Measurements from ENCODE around the gene PROS1.

PROS1 gene

GRCh38 chr3:93973131-93974126 lies at the start of gene PROS1:
Gene PROS1 (minus strand): TSS chr3:93973896. CDS start chr3:93973749, 147 bp downstream.
- peak within 1 kb of the TSS; percentile 51 for H3K4me3 ChIP-seq (ENCODE audit: low read depth, low read length)
- peak; percentile 27 for DNase-seq (ENCODE audit: low read depth)
- no peak for TF ChIP-seq CTCF (IDR thresholded peaks at IDR 0.05; ENCODE audit: control insufficient read depth, extremely low read depth, insufficient read depth)

GRCh38 chr3:94020293-94020692 lies 46.6 kb upstream of the PROS1 start:
- no peak overlapping the region for H3K4me3 ChIP-seq (ENCODE audit: low read depth, low read length)
- DNase-seq (ENCODE audit: low read depth) = no peak
- TF ChIP-seq CTCF (IDR thresholded peaks at IDR 0.05; ENCODE audit: control insufficient read depth, extremely low read depth, insufficient read depth) = no peak

- no peak for DNase-seq (ENCODE audit: low read depth)
- no peak overlapping the region for H3K4me3 ChIP-seq (ENCODE audit: low read depth, low read length)
- TF ChIP-seq CTCF (IDR thresholded peaks at IDR 0.05; ENCODE audit: control insufficient read depth, extremely low read depth, insufficient read depth) = no peak
Measured at GRCh38 chr3:94019659-94020058, 46.0 kb upstream of the PROS1 start.

- no peak for TF ChIP-seq CTCF (IDR thresholded peaks at IDR 0.05; ENCODE audit: control insufficient read depth, extremely low read depth, insufficient read depth)
- no peak for DNase-seq (ENCODE audit: low read depth)
- no peak overlapping the region for H3K4me3 ChIP-seq (ENCODE audit: low read depth, low read length)
Measured at GRCh38 chr3:94015025-94015424, 41.3 kb upstream of the PROS1 start.

GRCh38 chr3:94012185-94012584 lies 38.5 kb upstream of the PROS1 start:
- H3K4me3 ChIP-seq (ENCODE audit: low read depth, low read length) = no peak overlapping the region
- TF ChIP-seq CTCF (IDR thresholded peaks at IDR 0.05; ENCODE audit: control insufficient read depth, extremely low read depth, insufficient read depth) = no peak
- no peak for DNase-seq (ENCODE audit: low read depth)

- DNase-seq (ENCODE audit: low read depth) = no peak
- TF ChIP-seq CTCF (IDR thresholded peaks at IDR 0.05; ENCODE audit: control insufficient read depth, extremely low read depth, insufficient read depth) = no peak
- no peak overlapping the region for H3K4me3 ChIP-seq (ENCODE audit: low read depth, low read length)
Measured at GRCh38 chr3:94011233-94011711, 37.6 kb upstream of the PROS1 start.
